K562 (cell line): Measurements from ENCODE around the gene LIN7A. TPM values are rescaled to one million over a fixed set of nuclear protein-coding genes. Genes with fewer than 3 reads are reported as not detected.

Source experiments
- ATAC-seq: fragments of 200-7000 bp; cut with Tn5 transposase; 3 replicates; pipeline ENCODE4 v1.9.1; 2020; ENCODE audit warnings: moderate library complexity
- BruUV-seq: library from RNA; stranded (reverse); fragments of 400-500 nt; replicated peaks from 2 replicates; lab custom pipeline; 2021; lab: Mats Ljungman, UMichigan
- CTCF ChIA-PET: fragments of 300-600 bp; formaldehyde crosslinking; extraction: SDS; loops from one replicate; lab custom pipeline; 2021; ENCODE audit warnings: low intra/inter-chr PET ratio; lab: Yijun Ruan, JAX
- POLR2A ChIA-PET: fragments of 300-600, 350-650 bp; sonication (Branson Sonifier 250); formaldehyde crosslinking; extraction: SDS; loops from one replicate; lab custom pipeline; 2021; ENCODE audit warnings: antibody characterized with exemption, inconsistent platforms; lab: Yijun Ruan, JAX
- DNase-seq, 4 experiments: peaks; one replicate each; pipeline versions ENCODE4 v3.0.0 to v3.0.0-alpha.2; 2011 to 2018; ENCODE audit warnings: low spot score in 3 of 4, mixed read lengths in 3 of 4; ENCODE audit errors: extremely low read depth in 1 of 4
- FAIRE-seq: peaks from 2 replicates; lab custom pipeline; 2011; peaks lifted over from hg19 to GRCh38; lab: Jason Lieb, UNC
- H2AFZ ChIP-seq: 2 replicates; pipeline ENCODE4 v1.6.0; 2011; ENCODE audit warnings: low read depth, low read length, control low read depth, inconsistent platforms
- H3K27ac ChIP-seq: fragments of 200-600 bp; 3 replicates; pipeline ENCODE4 v1.8.0; 2011; ENCODE audit warnings: low read depth, mild to moderate bottlenecking, control low read depth, inconsistent platforms, low read length, moderate library complexity, mixed read lengths; ENCODE audit errors: extremely low read depth
- H3K27me3 ChIP-seq, 2 experiments: fragments of 300-600 bp in 1 of 2; 2 replicates in 1 of 2; 3 replicates in 1 of 2; pipeline versions ENCODE4 v1.6.0 to v1.8.0; 2011; ENCODE audit warnings: inconsistent platforms in 2 of 2, low read length in 2 of 2, mild to moderate bottlenecking in 1 of 2, mixed read lengths in 1 of 2, moderate library complexity in 1 of 2; ENCODE audit not compliant: control insufficient read depth in 2 of 2, insufficient read depth in 2 of 2
- H3K36me3 ChIP-seq: fragments of 300-600 bp; 3 replicates; pipeline ENCODE4 v1.8.0; 2011; ENCODE audit warnings: mild to moderate bottlenecking, low read length, inconsistent platforms; ENCODE audit not compliant: control insufficient read depth, insufficient read depth
- H3K4me1 ChIP-seq, 2 experiments: fragments of 200-600 bp in 1 of 2; replicated peaks in 1 of 2; 2 replicates in 1 of 2; 3 replicates in 1 of 2; pipeline versions ENCODE4 v1.5.1 to v1.8.0; 2011; ENCODE audit warnings: inconsistent platforms in 2 of 2, low read length in 2 of 2, mild to moderate bottlenecking in 1 of 2, mixed read lengths in 1 of 2, moderate library complexity in 1 of 2; ENCODE audit not compliant: control insufficient read depth in 2 of 2, insufficient read depth in 2 of 2
- H3K4me2 ChIP-seq: 2 replicates; pipeline ENCODE4 v1.6.1; 2011; ENCODE audit warnings: low read length, control low read depth, inconsistent platforms, mixed read lengths; ENCODE audit not compliant: insufficient read depth
- H3K4me3 ChIP-seq: fragments of 200-600 bp; sonication (generic), shearing (Covaris generic); 2 replicates; pipeline ENCODE4 v1.5.1; 2016; ENCODE audit warnings: control low read depth, inconsistent platforms
- H3K79me2 ChIP-seq: fragments of 200-600 bp; 3 replicates; pipeline ENCODE4 v1.8.0; 2011; ENCODE audit warnings: low read length, inconsistent platforms; ENCODE audit not compliant: control insufficient read depth, insufficient read depth
- H3K9ac ChIP-seq, 2 experiments: 2 replicates each; pipeline versions ENCODE4 v1.6.0 to v1.6.1; 2011; ENCODE audit warnings: low read depth in 2 of 2, low read length in 2 of 2, control low read depth in 1 of 2, inconsistent platforms in 1 of 2, mild to moderate bottlenecking in 1 of 2, mixed read lengths in 1 of 2; ENCODE audit not compliant: insufficient read depth in 1 of 2
- H3K9me1 ChIP-seq: one replicate; pipeline ENCODE4 v1.6.0; 2011; ENCODE audit warnings: inconsistent platforms, mild to moderate bottlenecking, low read length, moderate library complexity; ENCODE audit not compliant: control insufficient read depth, insufficient read depth
- H3K9me3 ChIP-seq: replicated peaks from 2 replicates; pipeline ENCODE4 v1.5.1; 2011; ENCODE audit warnings: low read depth, low read length, inconsistent platforms; ENCODE audit not compliant: control insufficient read depth, insufficient read depth
- H4K20me1 ChIP-seq: replicated peaks from 2 replicates; pipeline ENCODE4 v1.6.1; 2011; ENCODE audit warnings: low read length, inconsistent platforms, mixed read lengths; ENCODE audit not compliant: control insufficient read depth, insufficient read depth
- CXXC5 ChIP-seq: fragments of 250-450 bp; sonication (Bioruptor Pico); IDR thresholded peaks from 2 replicates; pipeline ENCODE4 v1.8.0; 2022; ENCODE audit warnings: inconsistent platforms, mild to moderate bottlenecking, moderate library complexity
- EGR1 ChIP-seq: fragments of 450-650 bp; conservative IDR thresholded peaks from 2 replicates; pipeline ENCODE4 v1.6.1; 2017; ENCODE audit warnings: mild to moderate bottlenecking
- ETV5 ChIP-seq: sonication (generic); formaldehyde crosslinking; IDR thresholded peaks from 2 replicates; pipeline ENCODE4 v1.4.0; 2020; ENCODE audit warnings: low read depth, mild to moderate bottlenecking, missing genetic modification reagents
- EZH2 ChIP-seq: IDR thresholded peaks from 2 replicates; pipeline ENCODE4 v1.6.1; 2012; ENCODE audit warnings: low read depth, mild to moderate bottlenecking, inconsistent platforms, low read length, borderline replicate concordance
- FOXM1 ChIP-seq, 2 experiments: fragments of 450-650 bp in 1 of 2; sonication (generic) in 1 of 2; formaldehyde crosslinking in 1 of 2; IDR thresholded peaks; 2 replicates each; pipeline versions ENCODE4 v1.6.1 to v1.9.0; 2017 to 2022; ENCODE audit warnings: low read depth in 2 of 2, mild to moderate bottlenecking in 2 of 2, missing genetic modification reagents in 1 of 2, moderate library complexity in 1 of 2
- FOXO4 ChIP-seq: fragments of 450-650 bp; formaldehyde crosslinking; IDR thresholded peaks from 2 replicates; pipeline ENCODE4 v1.4.0; 2020; ENCODE audit warnings: mild to moderate bottlenecking, moderate library complexity
- TCF7L2 ChIP-seq: fragments of 150-350 bp; IDR thresholded peaks from 2 replicates; pipeline ENCODE4 v1.6.1; 2016; ENCODE audit warnings: low read depth, mild to moderate bottlenecking, low read length, moderate library complexity
- XRCC3 ChIP-seq: fragments of 450-650 bp; IDR thresholded peaks from 2 replicates; pipeline ENCODE4 v1.6.1; 2017; ENCODE audit warnings: mild to moderate bottlenecking, moderate library complexity
- ZNF282 ChIP-seq: sonication (generic); formaldehyde crosslinking; IDR thresholded peaks from 2 replicates; pipeline ENCODE4 v1.8.1; 2023; ENCODE audit warnings: missing genetic modification reagents
- WGBS: fragments of 100-300 bp; shearing (Covaris generic); methylation state at CpG from one replicate; pipeline ENCODE4 v1.1.6; 2016; ENCODE audit warnings: low coverage, mixed read lengths; ENCODE audit not compliant: insufficient coverage; ENCODE audit errors: missing lambda C conversion rate; 5-methylcytosine and 5-hydroxymethylcytosine counted together
- in situ Hi-C: fragments of 300-500 bp; cut with MboI; formaldehyde crosslinking; loops from 4 replicates; pipeline ENCODE4 v1.15.0; 2018; ENCODE audit warnings: inconsistent platforms, mixed read lengths
- intact Hi-C: fragments of 100-400 bp; cut with micrococcal nuclease; formaldehyde crosslinking; loops from 2 replicates; pipeline ENCODE4 v1.14.2; 2022
- polyA plus RNA-seq, 8 experiments: library from polyadenylated mRNA; depleted of rRNA in 4 of 8; stranded (reverse) in 5 of 8; unstranded in 3 of 8; fragments of >200 nt; fragmentation: Nextera tagmentation in 2 of 8; fragmentation: Illumina TruSeq in 1 of 8; extraction: Ambion mirVana in 2 of 8; extraction: Trizol in 1 of 8; gene quantifications; 2 replicates each; pipeline versions ENCODE4 v1.2.1 to v1.2.3, GENCODE V29; 2011 to 2014; ENCODE audit warnings: inconsistent platforms in 1 of 8, missing spikeins in 1 of 8
- total RNA-seq, 7 experiments: library from RNA; depleted of rRNA in 6 of 7; stranded (reverse); fragments of >200 nt in 6 of 7; fragmentation: Illumina TruSeq in 2 of 7; extraction: Trizol in 2 of 7; gene quantifications; 2 replicates each; pipeline versions ENCODE4 v1.2.1 to v1.2.3, GENCODE V29; 2011 to 2021; ENCODE audit warnings: low replicate concordance in 1 of 7
- TF ChIP-seq, protein P1 (sequence below): fragments of 250-450 bp; sonication (Bioruptor Pico); IDR thresholded peaks from 2 replicates; pipeline ENCODE4 v1.5.0; 2020; ENCODE audit warnings: mild to moderate bottlenecking, borderline replicate concordance
- TF ChIP-seq, protein P2 (sequence below), 2 experiments: fragments of 200-800 bp in 1 of 2; sonication (Bioruptor generic) in 1 of 2; sonication (generic) in 1 of 2; formaldehyde crosslinking in 1 of 2; IDR thresholded peaks in 1 of 2; conservative IDR thresholded peaks in 1 of 2; 2 replicates each; pipeline versions ENCODE4 v1.5.0 to v1.6.1; 2016 to 2020; ENCODE audit warnings: missing compliant biosample characterization in 1 of 2, missing genetic modification characterization in 1 of 2, missing genetic modification reagents in 1 of 2
- TF ChIP-seq, protein P3 (sequence below): conservative IDR thresholded peaks from 2 replicates; pipeline ENCODE4 v1.6.1; 2011; ENCODE audit warnings: low read depth, mild to moderate bottlenecking, low read length; ENCODE audit not compliant: control insufficient read depth

LIN7A gene
- total and polyA plus RNA-seq, 9 of the 15 experiments (the other 6 are each of a cell fraction or from before 2014, with no cell fraction given): not detected

DNA sequence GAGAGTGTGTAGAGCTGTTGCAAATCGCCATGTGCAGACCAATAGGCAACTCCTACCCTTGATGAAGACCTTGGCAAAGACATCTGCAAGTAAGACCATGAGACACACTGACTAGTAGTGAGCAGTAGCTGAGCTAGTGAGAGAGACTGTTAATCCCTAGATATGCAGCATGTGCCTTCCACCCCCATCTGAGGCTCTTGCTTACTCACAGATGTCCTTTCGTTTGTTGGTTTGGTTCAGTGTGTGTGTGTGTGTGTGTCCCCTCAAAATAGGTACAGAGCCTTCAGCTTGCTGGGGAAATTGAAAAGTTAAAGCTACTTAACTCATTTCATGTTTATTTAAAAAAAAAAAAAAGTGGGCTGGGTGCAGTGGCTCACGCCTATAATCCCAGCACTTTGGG is 183.5 kb downstream of the LIN7A start:
- Histone ChIP-seq H3K36me3 (no peaks in the 10 kb centered on the region), H3K27ac (no peak overlapping the region), H3K4me1 (no peaks in the 10 kb centered on the region), H3K9ac (no peak overlapping the region), H2AFZ (no peak overlapping the region), H3K9me1 (no peaks in the 10 kb centered on the region), H4K20me1 (no peaks in the 10 kb centered on the region), H3K79me2 (no peaks in the 10 kb centered on the region), H3K9me3 (no peaks in the 10 kb centered on the region; the same call in 1 of the 2 replicates), H3K27me3 (no peaks in the 10 kb centered on the region), H3K4me3 (no peak overlapping the region), H3K4me2 (no peak overlapping the region)
- FAIRE-seq: no peak
- intact Hi-C loops: no loop called here
- BruUV-seq: no TSS peak
- TF ChIP-seq EGR1: no peak
- no peak for TF ChIP-seq EZH2
- TF ChIP-seq, protein P1, sequence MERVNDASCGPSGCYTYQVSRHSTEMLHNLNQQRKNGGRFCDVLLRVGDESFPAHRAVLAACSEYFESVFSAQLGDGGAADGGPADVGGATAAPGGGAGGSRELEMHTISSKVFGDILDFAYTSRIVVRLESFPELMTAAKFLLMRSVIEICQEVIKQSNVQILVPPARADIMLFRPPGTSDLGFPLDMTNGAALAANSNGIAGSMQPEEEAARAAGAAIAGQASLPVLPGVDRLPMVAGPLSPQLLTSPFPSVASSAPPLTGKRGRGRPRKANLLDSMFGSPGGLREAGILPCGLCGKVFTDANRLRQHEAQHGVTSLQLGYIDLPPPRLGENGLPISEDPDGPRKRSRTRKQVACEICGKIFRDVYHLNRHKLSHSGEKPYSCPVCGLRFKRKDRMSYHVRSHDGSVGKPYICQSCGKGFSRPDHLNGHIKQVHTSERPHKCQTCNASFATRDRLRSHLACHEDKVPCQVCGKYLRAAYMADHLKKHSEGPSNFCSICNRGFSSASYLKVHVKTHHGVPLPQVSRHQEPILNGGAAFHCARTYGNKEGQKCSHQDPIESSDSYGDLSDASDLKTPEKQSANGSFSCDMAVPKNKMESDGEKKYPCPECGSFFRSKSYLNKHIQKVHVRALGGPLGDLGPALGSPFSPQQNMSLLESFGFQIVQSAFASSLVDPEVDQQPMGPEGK (CRISPR knock-in tag): no peak
- TF ChIP-seq FOXO4: no peak
- TF ChIP-seq TCF7L2: no peak
- no peak for TF ChIP-seq FOXM1 (IDR thresholded peaks at IDR 0.05; ENCODE audit: low read depth)
- TF ChIP-seq FOXM1 (CRISPR knock-in tag; IDR thresholded peaks at IDR 0.05; ENCODE audit: low read depth): no peak
- no peak for TF ChIP-seq CXXC5 (CRISPR knock-in tag)
- TF ChIP-seq, protein P2, sequence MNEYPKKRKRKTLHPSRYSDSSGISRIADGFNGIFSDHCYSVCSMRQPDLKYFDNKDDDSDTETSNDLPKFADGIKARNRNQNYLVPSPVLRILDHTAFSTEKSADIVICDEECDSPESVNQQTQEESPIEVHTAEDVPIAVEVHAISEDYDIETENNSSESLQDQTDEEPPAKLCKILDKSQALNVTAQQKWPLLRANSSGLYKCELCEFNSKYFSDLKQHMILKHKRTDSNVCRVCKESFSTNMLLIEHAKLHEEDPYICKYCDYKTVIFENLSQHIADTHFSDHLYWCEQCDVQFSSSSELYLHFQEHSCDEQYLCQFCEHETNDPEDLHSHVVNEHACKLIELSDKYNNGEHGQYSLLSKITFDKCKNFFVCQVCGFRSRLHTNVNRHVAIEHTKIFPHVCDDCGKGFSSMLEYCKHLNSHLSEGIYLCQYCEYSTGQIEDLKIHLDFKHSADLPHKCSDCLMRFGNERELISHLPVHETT (CRISPR knock-in tag; conservative IDR thresholded peaks at IDR 0.05 in 1 of 2, IDR thresholded peaks at IDR 0.05 in 1 of 2): no peak
- TF ChIP-seq ETV5 (CRISPR knock-in tag): no peak
- TF ChIP-seq ZNF282 (CRISPR knock-in tag): no peak
- TF ChIP-seq, protein P3, sequence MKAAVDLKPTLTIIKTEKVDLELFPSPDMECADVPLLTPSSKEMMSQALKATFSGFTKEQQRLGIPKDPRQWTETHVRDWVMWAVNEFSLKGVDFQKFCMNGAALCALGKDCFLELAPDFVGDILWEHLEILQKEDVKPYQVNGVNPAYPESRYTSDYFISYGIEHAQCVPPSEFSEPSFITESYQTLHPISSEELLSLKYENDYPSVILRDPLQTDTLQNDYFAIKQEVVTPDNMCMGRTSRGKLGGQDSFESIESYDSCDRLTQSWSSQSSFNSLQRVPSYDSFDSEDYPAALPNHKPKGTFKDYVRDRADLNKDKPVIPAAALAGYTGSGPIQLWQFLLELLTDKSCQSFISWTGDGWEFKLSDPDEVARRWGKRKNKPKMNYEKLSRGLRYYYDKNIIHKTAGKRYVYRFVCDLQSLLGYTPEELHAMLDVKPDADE: no peak
- TF ChIP-seq XRCC3: no peak
- ATAC-seq: no peak
- POLR2A ChIA-PET: no interaction called here
- DNase-seq: no peak
- CTCF ChIA-PET: no interaction called here
- WGBS: 0% methylated on average over 3 of the region's 3 CpGs
- in situ Hi-C loops: no loop called here
